BJ (cell line): Measurements from ENCODE around the gene GSTO2. TPM values are rescaled to one million over a fixed set of nuclear protein-coding genes. Genes with fewer than 3 reads are reported as not detected.

Experiments used
- CTCF ChIA-PET: fragments of 350-600 bp; formaldehyde crosslinking; extraction: SDS; loops from one replicate; lab custom pipeline; 2021; ENCODE audit warnings: antibody characterized with exemption, inconsistent platforms; lab: Yijun Ruan, JAX
- POLR2A ChIA-PET: fragments of 300-600 bp; sonication (Branson Sonifier 250); formaldehyde crosslinking; extraction: SDS; loops from one replicate; lab custom pipeline; 2021; ENCODE audit warnings: antibody characterized with exemption; lab: Charles Lee
- DNase-seq: peaks from one replicate; pipeline ENCODE4 v3.0.0-alpha.2; 2011; ENCODE audit warnings: low read depth
- H3K27me3 ChIP-seq: 2 replicates; pipeline ENCODE4 v1.6.0; 2011; ENCODE audit warnings: low read length; ENCODE audit not compliant: control insufficient read depth, insufficient read depth
- H3K36me3 ChIP-seq: 2 replicates; pipeline ENCODE4 v1.5.1; 2011; ENCODE audit warnings: low read length; ENCODE audit not compliant: control insufficient read depth, insufficient read depth
- H3K4me3 ChIP-seq: 2 replicates; pipeline ENCODE4 v1.5.1; 2011; ENCODE audit warnings: low read depth, mild to moderate bottlenecking, control low read depth, low read length
- CTCF ChIP-seq: IDR thresholded peaks from 2 replicates; pipeline ENCODE4 v1.5.1; 2011; ENCODE audit warnings: low read depth, mild to moderate bottlenecking, control low read depth, inconsistent platforms, low read length, moderate library complexity; ENCODE audit not compliant: insufficient read depth
- polyA plus RNA-seq: library from polyadenylated mRNA; depleted of rRNA; stranded (reverse); fragments of >200 nt; gene quantifications from 2 replicates; pipeline ENCODE4 v1.2.3, GENCODE V29; 2011

Gene GSTO2
- polyA plus RNA-seq, 1 experiment, result 4.9 TPM

DNA sequence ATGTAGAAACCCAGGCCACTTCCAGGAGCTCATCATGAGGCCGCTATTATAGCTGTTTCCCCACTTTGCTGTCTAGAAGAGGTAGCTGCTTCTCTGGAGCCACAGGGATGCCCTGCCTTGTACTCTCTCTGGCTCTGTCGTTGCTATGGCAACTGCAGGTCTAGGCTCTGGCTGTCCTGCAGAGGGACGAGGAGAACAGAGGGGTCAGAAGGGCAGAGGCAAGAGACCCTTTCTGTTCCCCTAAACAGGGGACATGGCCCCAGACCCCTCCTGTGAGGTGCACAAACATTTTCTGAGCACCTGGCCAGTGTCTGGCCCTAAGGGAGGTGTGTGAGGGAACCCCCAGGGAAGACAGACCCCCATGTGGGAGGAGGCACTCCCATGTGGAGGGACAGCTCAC lies 37.9 kb downstream of the GSTO2 start:
- ChIA-PET POLR2A (no interaction called here), CTCF (interaction anchor here (1.1 to 6.9 kb wide), 8 partner anchors 10 to 42 kb away, joined by 3 to 101 read pairs (median 22); partner anchors contain the start of gene ITPRIP)
- H3K4me3 ChIP-seq, result no peak overlapping the region
- TF ChIP-seq CTCF, result no peak
- no peaks in the 10 kb centered on the region for H3K36me3 ChIP-seq
- H3K27me3 ChIP-seq, result no peaks in the 10 kb centered on the region
- no peak for DNase-seq

DNA sequence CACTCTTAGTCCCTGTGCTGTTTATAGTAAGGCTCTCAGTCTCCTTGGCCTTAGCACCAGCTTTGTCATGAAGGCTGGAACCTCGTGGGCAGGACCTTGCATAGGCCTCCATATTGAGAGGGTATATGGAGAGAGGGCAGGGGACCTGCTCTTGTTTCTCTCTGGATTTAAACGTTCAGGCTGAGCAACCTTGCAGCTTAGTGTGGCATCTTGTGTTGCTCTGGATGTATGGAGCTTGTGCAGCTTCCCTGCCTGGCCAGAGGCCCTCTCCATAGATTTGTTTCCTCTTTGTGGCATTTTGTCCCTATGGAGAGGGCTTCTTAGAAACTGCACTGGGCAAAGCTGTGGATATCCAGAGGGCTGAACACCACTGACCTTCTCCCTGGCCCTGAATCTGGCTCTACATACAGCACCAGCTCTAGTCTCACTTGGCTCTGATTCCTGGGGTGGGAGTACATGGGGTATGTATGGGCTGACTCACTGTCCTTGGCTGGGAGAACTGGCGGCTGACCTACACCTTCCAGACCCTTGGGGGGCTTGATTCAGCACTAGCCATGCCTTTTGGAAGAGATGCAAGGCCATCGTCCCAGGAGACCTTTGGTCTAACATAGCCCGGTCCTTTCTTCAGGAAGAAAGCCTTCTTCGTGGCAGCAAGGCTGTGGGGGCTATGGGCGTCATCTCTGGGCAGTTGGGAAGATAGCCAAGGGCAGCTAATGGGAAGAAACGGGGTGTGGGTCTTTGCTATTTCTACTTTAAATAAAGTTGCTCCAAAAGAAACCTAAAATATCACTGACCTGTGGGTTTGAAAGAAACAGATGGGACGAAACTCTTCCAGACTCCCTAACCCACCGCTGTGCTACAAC lies 38.8 kb downstream of the GSTO2 start:
- peaks cover 3% of the 10 kb centered on the region for H3K36me3 ChIP-seq
- H3K27me3 ChIP-seq, result no peaks in the 10 kb centered on the region
- DNase-seq, result no peak
- CTCF ChIA-PET, result interaction anchor here (0.8 to 6.9 kb wide), 8 partner anchors 9 to 46 kb away, joined by 3 to 101 read pairs (median 20); partner anchors contain the start of genes CFAP58 and ITPRIP
- POLR2A ChIA-PET, result no interaction called here
- H3K4me3 ChIP-seq, result no peak overlapping the region
- TF ChIP-seq CTCF, result no peak

- ChIA-PET CTCF (interaction anchor here (4.1 to 6.9 kb wide), 3 partner anchors 15 to 42 kb away, joined by 30 to 101 read pairs (median 92); no protein-coding TSS in a partner anchor), POLR2A (no interaction called here)
- DNase-seq, result no peak
- no peaks in the 10 kb centered on the region for H3K27me3 ChIP-seq
- H3K4me3 ChIP-seq, result no peak overlapping the region
- TF ChIP-seq CTCF, result no peak
- H3K36me3 ChIP-seq, result peaks cover 10% of the 10 kb centered on the region
Observed at GRCh38 chr10:104308439-104308903, 39.5 kb downstream of the GSTO2 start.

DNA sequence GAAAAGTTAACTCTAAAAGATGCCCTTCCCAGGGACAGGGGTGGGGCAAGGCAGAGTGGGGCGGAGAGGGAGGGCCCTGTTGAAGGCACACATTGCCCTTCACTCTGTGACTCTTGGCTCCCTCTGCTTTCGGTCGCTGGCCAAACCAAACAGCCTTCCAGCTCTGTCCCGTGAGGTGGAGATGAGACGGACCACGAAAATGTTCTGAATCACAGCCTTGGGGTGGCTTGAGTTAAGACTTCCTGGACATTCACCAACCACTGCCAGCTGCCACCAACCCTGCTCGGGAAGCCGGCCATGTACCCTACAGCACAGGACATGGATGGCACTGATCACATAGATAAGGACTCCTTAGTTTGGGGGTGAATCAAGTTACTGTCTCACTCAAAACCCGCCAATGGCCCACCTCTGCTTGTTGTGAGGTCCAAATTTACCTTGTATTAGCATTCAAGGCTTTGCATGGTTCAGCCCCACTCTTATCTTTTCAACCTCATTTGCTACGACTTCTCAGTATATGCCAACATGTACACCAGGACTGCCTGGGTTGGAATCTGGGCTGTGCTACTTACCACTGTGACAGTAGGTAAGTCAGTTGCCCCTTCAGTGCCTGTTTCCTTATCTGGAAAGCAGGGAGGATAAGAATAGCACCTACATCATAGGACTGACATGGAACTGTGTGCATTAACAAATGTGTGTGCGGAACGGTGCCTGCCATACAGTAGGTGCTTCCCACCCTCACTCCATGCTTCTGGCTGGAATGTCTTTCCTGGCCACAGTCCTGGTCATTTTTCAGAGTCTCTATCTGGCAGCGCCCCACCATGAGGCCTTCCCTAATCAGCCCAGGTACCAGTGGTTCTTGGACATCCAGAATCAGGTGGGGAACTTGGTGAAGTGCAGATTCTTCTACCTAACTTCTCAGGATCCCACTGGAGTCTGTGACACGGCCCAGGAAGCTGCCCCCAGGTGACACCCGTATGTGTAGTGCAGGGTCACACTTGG lies 41.3 kb downstream of the GSTO2 start:
- Histone ChIP-seq H3K27me3 (no peaks in the 10 kb centered on the region), H3K36me3 (peaks cover 27% of the 10 kb centered on the region), H3K4me3 (no peak overlapping the region)
- ChIA-PET POLR2A (no interaction called here), CTCF (interaction anchor here (0.7 to 4.1 kb wide), 9 partner anchors 9 to 43 kb away, joined by 3 to 30 read pairs (median 4); partner anchors contain the start of genes CFAP58 and ITPRIP)
- no peak for TF ChIP-seq CTCF
- no peak for DNase-seq
